Neural progenitor cell (in vitro differentiated cells): ENCODE results near the gene RAMP3.
"Not testable (repeated sequence)": the region's sequence is repeated elsewhere in the genome, so short reads cannot be mapped to it uniquely, and the experiment has no call there.

Experiments
- CTCF ChIP-seq: fragments of 200-600 bp; sonication (generic); IDR thresholded peaks from 2 replicates; pipeline ENCODE4 v1.5.1; 2017; ENCODE audit warnings: antibody characterized with exemption, mild to moderate bottlenecking
- EZH2 ChIP-seq: fragments of 200-600 bp; sonication (generic); IDR thresholded peaks from 2 replicates; pipeline ENCODE4 v1.6.1; 2017; ENCODE audit warnings: antibody characterized with exemption, mild to moderate bottlenecking, moderate library complexity

GRCh38 chr7:45209909-45210308, 52.3 kb downstream of the RAMP3 start:
- not testable (repeated sequence) for TF ChIP-seq EZH2, CTCF
